Activated effector memory CD4-positive, alpha-beta T cell treated with Interleukin-2 at 50 U/mL for 16 hours (primary cell): ENCODE data around the gene KRT79.
"Not testable (repeated sequence)": the region's sequence is repeated elsewhere in the genome, so short reads cannot be mapped to it uniquely, and the experiment has no call there.

Experiments used
- DNase-seq: peaks from one replicate; pipeline ENCODE4 v3.0.0-alpha.2; 2020

The KRT79 gene

DNA sequence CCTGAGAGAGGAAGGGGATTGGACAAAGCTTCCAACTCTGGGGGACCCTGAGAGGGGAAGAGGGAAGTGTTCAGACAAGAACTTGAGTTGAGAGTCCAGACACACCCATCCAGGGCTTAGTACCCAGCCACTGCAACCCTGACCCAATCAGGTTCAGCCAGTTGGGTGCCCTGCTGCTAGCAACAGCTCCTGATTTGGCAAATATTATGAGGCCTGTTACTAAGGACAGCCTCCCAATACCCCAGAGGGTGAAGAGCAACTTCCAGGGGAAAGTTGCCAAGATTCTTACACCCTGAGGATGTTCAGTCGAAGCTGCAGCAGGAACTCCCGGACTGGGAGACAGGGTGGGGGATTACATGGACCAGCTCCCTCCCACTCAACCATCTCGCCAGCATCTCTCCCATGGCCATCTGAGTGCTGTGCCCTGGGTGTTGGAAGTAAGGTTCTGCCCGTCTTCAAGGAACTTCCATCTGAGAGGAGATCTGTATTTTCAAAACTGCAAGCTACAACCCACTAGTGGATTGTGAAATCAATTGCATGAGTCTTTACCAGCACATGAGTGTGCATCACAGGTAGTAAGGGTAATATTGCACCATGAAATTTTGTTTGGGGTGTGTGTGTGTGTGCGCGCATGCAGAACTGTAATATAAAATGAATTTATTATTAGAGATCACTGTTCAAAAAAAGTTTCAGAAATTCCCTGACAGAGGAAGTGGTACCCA lies 26.2 kb upstream of the KRT79 start:
- DNase-seq = no peak

GRCh38 chr12:52857500-52857899 lies 23.4 kb upstream of the KRT79 start:
- DNase-seq = no peak

DNA sequence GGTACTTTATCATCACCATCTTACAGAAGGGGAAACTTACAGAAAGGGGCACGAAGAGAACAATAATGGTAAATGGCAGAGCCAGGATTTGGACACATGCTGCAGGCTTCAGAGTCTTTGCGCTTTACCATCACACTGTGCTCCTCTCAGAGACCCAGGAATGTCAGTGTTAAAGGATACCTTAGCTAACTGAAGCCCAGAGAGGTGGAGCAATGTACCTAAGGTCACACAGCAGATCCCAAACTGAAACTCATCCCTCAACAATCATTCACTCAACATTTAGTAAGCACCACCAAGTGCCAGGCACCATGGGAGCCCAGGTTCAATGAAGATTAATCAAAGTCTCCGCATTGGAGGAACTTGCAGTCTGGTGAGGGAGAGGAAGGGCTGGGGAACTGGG lies 22.7 kb upstream of the KRT79 start:
- DNase-seq = no peak

GRCh38 chr12:52856077-52856476 lies 22.0 kb upstream of the KRT79 start:
- DNase-seq = not testable (repeated sequence)

- no peak for DNase-seq
Measured at GRCh38 chr12:52851787-52852186, 17.7 kb upstream of the KRT79 start.

GRCh38 chr12:52850681-52851080 lies 16.6 kb upstream of the KRT79 start:
- DNase-seq = no peak

DNA sequence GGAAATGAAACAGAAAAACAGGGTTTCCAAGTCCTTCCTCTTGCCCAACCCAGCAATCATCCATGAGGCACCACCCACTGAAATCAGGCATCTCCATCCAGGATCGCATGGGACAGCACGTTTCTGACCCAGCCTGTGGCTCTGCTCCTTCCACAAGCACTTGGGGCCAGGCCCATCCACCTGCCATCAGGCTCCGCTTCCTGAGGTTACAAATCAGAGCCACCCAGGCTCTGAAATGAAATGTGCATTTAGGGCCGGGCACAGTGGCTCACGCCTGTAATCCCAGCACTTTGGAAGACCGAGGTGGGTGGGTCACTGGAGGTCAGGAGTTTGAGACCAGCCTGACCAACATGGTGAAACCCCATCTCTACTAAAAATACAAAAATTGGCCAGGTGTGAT lies 15.4 kb upstream of the KRT79 start:
- DNase-seq = no peak

GRCh38 chr12:52848661-52849255 lies 14.6 kb upstream of the KRT79 start, which contains the start of gene KRT78:
TSS of gene KRT78 (minus strand) at chr12:52848994. CDS start at chr12:52848930, 64 bp downstream.
- no peak for DNase-seq

- no peak for DNase-seq
Measured at GRCh38 chr12:52847335-52848102, 13.4 kb upstream of the KRT79 start.

DNA sequence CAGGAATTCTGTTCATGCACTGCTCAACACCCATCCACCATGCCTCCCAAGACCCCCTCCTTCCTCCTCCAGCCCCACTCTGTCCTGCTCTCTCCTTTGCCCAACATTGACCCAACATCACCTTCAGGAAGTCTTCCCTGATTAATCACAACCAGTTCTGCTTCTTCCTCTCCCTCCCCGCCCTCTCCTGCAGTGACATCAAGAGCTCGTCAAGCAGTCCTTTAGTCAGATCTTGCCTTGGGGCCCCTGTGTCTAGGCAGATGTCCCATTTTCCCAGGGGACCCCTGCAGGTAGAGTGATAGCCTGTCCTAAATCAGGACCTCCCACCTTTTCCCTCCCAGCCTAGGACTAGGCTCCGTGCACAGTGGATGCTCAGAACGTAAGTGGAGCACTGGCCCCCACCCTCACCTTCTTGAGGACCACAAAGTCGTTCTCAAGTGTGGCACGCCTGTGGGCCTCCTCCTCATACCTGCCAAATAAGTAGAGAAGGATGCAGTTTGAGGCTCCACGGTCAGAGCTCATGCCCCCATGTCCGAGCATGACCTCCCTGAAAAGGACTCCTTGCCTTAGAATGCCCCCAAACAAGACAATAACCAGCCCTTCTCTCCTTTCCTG lies 12.4 kb upstream of the KRT79 start:
- no peak for DNase-seq

DNA sequence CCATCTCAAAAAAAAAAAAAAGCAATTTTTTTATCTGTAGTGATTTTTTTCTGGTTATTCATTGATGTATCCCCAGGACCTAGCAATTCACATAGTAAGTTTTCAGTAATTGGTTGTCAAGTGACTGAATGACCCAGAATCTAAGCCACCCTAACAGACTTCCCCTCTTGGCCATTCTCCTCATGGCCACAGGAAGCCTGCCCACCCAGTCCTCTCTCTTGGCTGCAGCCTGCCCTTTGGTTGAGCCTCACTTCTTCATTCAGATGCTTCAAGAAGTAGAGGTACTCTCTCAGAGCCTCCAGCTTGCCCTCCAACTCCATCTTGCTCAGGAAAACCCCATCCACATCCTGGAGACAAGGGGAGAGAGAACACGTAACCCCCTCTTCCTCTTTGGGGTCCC lies 11.8 kb upstream of the KRT79 start:
- no peak for DNase-seq

DNA sequence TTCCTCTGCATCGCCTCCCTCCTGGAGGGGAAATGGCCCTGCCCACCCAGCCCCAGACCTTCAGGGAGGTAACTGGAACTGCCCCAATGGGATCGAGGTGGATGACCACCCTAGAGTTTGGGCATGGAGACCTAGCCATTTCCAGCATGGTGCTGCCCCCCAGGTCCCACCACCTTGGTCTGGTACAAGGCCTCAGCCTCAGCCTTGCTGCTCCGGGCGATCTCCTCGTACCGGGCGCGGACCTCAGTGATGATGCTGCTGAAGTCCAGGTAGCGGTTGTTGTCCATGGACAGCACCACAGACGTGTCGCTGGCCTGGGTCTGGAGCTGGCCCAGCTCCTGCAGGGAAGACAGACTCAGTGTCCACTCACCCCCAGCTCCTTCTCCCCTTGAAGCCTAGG lies 10.3 kb upstream of the KRT79 start:
- no peak for DNase-seq

- no peak for DNase-seq
Measured at GRCh38 chr12:52839436-52840105, 5.5 kb upstream of the KRT79 start.

DNA sequence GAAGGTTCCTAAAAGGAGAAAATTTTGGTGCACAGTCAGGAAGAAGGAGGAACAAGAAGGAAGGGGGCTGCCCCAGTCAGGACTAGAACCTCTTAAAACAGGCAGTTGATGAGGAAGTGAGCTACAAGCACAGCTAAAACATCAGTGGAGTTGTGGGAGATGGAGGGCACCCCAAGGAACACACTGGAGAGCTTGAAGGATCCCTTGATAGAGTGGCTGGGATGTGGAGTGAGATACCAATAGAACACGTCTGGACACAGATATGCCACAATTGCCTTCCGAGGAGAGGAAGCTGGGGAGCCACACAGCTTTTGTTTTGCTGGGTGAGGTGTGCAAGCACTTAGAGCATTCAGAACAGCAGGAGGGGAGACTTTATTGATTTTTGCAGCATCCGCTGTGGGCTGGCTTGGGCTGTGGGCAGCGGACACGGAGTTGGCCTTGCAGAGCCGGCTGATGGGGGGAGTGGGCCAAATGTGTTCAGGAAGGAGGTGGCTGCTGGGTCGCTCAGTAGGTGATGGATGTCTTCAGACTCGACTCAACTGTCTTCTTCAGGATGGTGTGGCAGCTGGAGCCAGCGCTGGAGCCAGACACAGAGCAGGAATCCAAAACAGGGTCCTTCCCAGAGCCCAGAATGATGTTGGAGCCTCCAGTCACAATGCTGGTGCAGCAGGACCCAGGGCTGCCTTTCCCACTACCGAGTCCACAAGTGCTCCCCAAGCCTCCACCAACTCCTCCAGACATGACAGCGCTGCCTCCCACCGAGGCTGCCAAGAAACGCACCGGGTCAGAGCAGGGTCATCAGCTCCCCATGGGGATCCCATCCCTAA lies 4.7 kb upstream of the KRT79 start:
- no peak for DNase-seq

- no peak for DNase-seq
Measured at GRCh38 chr12:52837781-52838608, 3.9 kb upstream of the KRT79 start.

DNA sequence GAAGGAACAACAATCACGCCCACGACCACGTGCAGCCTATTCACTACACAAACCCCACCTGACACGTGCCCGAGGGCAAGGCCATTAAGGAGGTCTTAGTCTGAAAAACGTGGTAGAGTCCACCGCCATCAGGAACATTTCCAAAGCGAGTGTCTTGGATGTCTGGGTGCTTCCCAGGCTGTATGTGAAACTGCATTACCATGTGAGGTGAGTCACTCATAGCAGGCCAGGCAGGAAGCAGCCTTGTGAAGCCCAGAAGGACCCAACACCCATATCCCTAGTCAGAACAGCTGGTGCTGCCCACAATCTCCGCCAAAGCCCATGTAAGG lies 3.3 kb upstream of the KRT79 start:
- DNase-seq = no peak

GRCh38 chr12:52836491-52837412 lies 2.6 kb upstream of the KRT79 start:
- DNase-seq = no peak

GRCh38 chr12:52836042-52836466 lies 1.9 kb upstream of the KRT79 start:
- no peak for DNase-seq

DNA sequence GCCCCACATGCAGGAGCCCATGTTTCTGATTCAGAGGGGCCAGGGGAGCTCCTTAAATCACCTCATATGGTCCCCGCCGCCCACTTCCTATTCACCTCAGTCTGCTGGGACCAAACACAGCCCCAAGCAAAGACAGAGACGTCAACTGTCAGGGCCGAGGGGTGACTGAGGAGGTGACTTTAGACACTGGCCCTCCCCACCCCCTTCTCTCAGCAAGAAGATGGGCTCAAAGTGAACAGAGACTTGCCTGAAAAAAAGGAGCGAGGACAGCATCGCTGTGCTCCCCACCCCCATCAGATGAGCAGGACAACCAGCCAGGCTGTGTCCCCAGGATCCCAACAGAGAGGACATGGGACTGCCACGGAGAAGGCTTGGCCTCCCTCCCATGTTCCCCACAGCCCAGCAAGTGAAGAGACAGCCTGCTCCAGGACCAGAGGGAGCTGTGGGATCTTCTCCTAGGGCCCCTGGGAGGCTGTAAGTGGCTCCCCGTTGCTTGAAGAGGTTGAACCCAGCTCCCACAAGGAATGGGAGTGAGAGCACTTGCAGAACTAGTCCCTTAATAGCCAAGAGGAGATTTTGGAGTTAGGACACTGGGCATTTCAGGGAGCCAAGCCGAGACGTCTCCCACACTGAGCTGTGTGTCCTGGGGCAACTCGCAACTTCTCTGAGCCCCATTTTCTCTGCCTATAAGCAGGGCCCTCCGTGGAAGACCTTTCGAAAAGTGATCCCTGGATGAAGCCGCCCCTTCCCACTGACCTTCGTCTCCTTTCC lies 1.3 kb upstream of the KRT79 start:
- DNase-seq = no peak

- no peak for DNase-seq
Measured at GRCh38 chr12:52834727-52835001, 553 bp upstream of the KRT79 start.
